ENCODE measurements around the gene GLB1L. TPM values are rescaled to one million over a fixed set of nuclear protein-coding genes. Genes with fewer than 3 reads are reported as not detected.

The GLB1L gene
- polyA plus RNA-seq, 1 donor (not counting 4 experiments of a cell fraction or from before 2014, with no cell fraction given): 5.2 TPM

GRCh38 chr2:219220652-219221402 is 24.4 kb downstream of the GLB1L start:
- dilution Hi-C loops (cut with MboI; ENCODE audit: extremely low pct_ligation_motif_present, low sequenced_read_pairs): no loop called here
- TF ChIP-seq CTCF (optimal IDR thresholded peaks at IDR 0.05 in 1 of 3, IDR thresholded peaks at IDR 0.05 in 1 of 3, conservative IDR thresholded peaks at IDR 0.05 in 1 of 3; ENCODE audit: extremely low read depth in 1 of 3, insufficient read depth in 2 of 3, low read length in 3 of 3) (no peak), EZH2 (IDR thresholded peaks at IDR 0.05; ENCODE audit: low read length) (no peak)

DNA sequence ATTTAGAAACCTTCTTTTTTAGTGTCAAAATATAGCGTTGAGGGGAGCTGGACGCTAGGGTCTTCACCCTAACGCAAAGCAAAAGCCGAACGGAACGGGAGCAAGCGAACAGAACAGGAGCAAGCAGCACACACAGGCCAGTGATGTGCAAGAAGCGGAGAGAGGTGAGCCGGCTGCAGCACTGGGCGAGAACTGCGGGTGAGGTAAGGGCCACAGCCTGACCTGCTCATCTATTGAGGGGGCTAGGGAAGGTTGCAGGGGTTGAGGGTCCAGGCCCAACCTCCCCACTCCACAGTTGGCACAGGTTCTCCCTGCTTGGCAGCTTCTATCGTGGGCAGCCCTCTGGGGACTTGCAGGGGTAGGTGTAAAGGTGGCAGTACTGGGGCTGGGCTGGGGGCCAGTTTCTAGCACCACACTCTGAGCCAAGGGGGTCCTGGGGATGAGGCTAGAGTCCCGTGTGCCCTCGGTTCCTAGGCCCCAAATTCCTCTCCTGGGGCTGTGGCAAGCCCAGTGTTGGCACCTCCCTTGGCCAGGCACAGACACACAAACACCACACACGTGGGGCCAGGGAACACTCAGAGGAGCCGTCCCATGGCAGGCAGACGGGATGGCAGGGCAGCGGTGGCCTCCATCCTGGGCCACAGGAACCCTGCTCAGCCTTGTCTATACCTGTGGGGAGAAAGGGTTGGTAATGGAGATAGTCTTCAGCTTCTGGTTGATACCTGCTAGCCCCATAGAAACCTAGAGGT is 25.3 kb downstream of the GLB1L start:
- FAIRE-seq (no peak), DNase-seq (ENCODE audit: low read depth, low spot score) (no peak)
- H4K20me1 ChIP-seq (ENCODE audit: control insufficient read depth, extremely low read depth, insufficient read depth, low read length): no peaks in the 10 kb centered on the region
- TF ChIP-seq EZH2 (IDR thresholded peaks at IDR 0.05; ENCODE audit: low read length) (no peak), CTCF (optimal IDR thresholded peaks at IDR 0.05 in 1 of 3, IDR thresholded peaks at IDR 0.05 in 1 of 3, conservative IDR thresholded peaks at IDR 0.05 in 1 of 3; ENCODE audit: extremely low read depth in 1 of 3, insufficient read depth in 2 of 3, low read length in 3 of 3) (no peak)
- H3K36me3 ChIP-seq (ENCODE audit: control insufficient read depth in 2 of 2, extremely low read depth in 1 of 2, insufficient read depth in 2 of 2, low read length in 2 of 2): peaks cover 31 to 40% of the 10 kb centered on the region in 2 experiments
- H2AFZ ChIP-seq (ENCODE audit: control insufficient read depth, low read length): no peak overlapping the region
- no peak overlapping the region for H3K27ac ChIP-seq (ENCODE audit: control insufficient read depth, insufficient read depth, low read length)
- H3K9me3 ChIP-seq (ENCODE audit: control insufficient read depth, low read depth, low read length): no peaks in the 10 kb centered on the region
- H3K27me3 ChIP-seq (ENCODE audit: control insufficient read depth, extremely low read depth, insufficient read depth, low read length): no peaks in the 10 kb centered on the region
- no peak overlapping the region for H3K4me3 ChIP-seq (ENCODE audit: control insufficient read depth in 2 of 3, extremely low read depth in 1 of 3, insufficient read depth in 2 of 3, low read depth in 1 of 3, low read length in 3 of 3)
- no peaks in the 10 kb centered on the region for H3K79me2 ChIP-seq (ENCODE audit: control insufficient read depth, insufficient read depth, low read length)
- H3K4me1 ChIP-seq (ENCODE audit: control insufficient read depth, extremely low read depth, insufficient read depth, low read length): peaks cover 18% of the 10 kb centered on the region
- no peak overlapping the region for H3K9ac ChIP-seq (ENCODE audit: control insufficient read depth, extremely low read depth, insufficient read depth, low read length)
- dilution Hi-C loops (cut with MboI; ENCODE audit: extremely low pct_ligation_motif_present, low sequenced_read_pairs): no loop called here
- H3K4me2 ChIP-seq (ENCODE audit: control insufficient read depth, extremely low read depth, insufficient read depth, low read depth, low read length): no peak overlapping the region
- H3K9me1 ChIP-seq (ENCODE audit: control insufficient read depth, extremely low read depth, insufficient read depth, low read length): no peaks in the 10 kb centered on the region

More at GRCh38 chr2:219220652-219221402, 24.4 kb downstream of the GLB1L start:
- Histone ChIP-seq H3K9ac (ENCODE audit: control insufficient read depth, extremely low read depth, insufficient read depth, low read length) (no peak overlapping the region), H3K4me3 (ENCODE audit: control insufficient read depth in 2 of 3, extremely low read depth in 1 of 3, insufficient read depth in 2 of 3, low read depth in 1 of 3, low read length in 3 of 3) (no peak overlapping the region), H2AFZ (ENCODE audit: control insufficient read depth, low read length) (no peak overlapping the region), H3K9me1 (ENCODE audit: control insufficient read depth, extremely low read depth, insufficient read depth, low read length) (no peaks in the 10 kb centered on the region), H3K27me3 (ENCODE audit: control insufficient read depth, extremely low read depth, insufficient read depth, low read length) (no peaks in the 10 kb centered on the region), H3K27ac (ENCODE audit: control insufficient read depth, insufficient read depth, low read length) (no peak overlapping the region), H3K79me2 (ENCODE audit: control insufficient read depth, insufficient read depth, low read length) (no peaks in the 10 kb centered on the region), H3K9me3 (ENCODE audit: control insufficient read depth, low read depth, low read length) (no peaks in the 10 kb centered on the region), H3K4me1 (ENCODE audit: control insufficient read depth, extremely low read depth, insufficient read depth, low read length) (peaks cover 18% of the 10 kb centered on the region), H3K4me2 (ENCODE audit: control insufficient read depth, extremely low read depth, insufficient read depth, low read depth, low read length) (no peak overlapping the region), H3K36me3 (ENCODE audit: control insufficient read depth in 2 of 2, extremely low read depth in 1 of 2, insufficient read depth in 2 of 2, low read length in 2 of 2) (peaks cover 31 to 46% of the 10 kb centered on the region in 2 experiments), H4K20me1 (ENCODE audit: control insufficient read depth, extremely low read depth, insufficient read depth, low read length) (no peaks in the 10 kb centered on the region)
- no peak for FAIRE-seq
- DNase-seq (ENCODE audit: low read depth, low spot score): no peak
